Chondrocyte (in vitro differentiated cells): ENCODE results near the gene PHOSPHO2. TPM values are rescaled to one million over a fixed set of nuclear protein-coding genes. Genes with fewer than 3 reads are reported as not detected.
A peak's percentile ranks its signal among the peaks of the same experiment; 100 is the strongest.

ENCODE experiments used
- DNase-seq: peaks from one replicate; pipeline ENCODE4 v3.0.0; 2021; ENCODE audit warnings: mixed read lengths, low spot score
- H3K27ac Mint-ChIP-seq: one replicate; pipeline ENCODE4 v1.8.0; 2021; ENCODE audit warnings: mild to moderate bottlenecking, moderate library complexity, mixed read lengths; ENCODE audit not compliant: unreplicated experiment
- H3K27me3 Mint-ChIP-seq: 2 replicates; pipeline ENCODE4 v1.8.0; 2021; ENCODE audit warnings: low read depth, mixed read lengths
- H3K36me3 Mint-ChIP-seq: 2 replicates; pipeline ENCODE4 v1.8.0; 2021; ENCODE audit warnings: low read depth, mixed read lengths
- H3K4me1 Mint-ChIP-seq: 2 replicates; pipeline ENCODE4 v1.8.0; 2021; ENCODE audit warnings: low read depth, mild to moderate bottlenecking, mixed read lengths
- H3K4me3 Mint-ChIP-seq: one replicate; pipeline ENCODE4 v1.8.0; 2021; ENCODE audit warnings: mild to moderate bottlenecking, moderate library complexity, mixed read lengths; ENCODE audit not compliant: unreplicated experiment
- H3K9me3 Mint-ChIP-seq: 2 replicates; pipeline ENCODE4 v1.8.0; 2021; ENCODE audit warnings: low read depth, mixed read lengths
- total RNA-seq: library from RNA; stranded (reverse); gene quantifications from 3 replicates; pipeline ENCODE4 v1.2.1, GENCODE V29; 2021
- TF ChIP-seq, protein P1 (sequence below): fragments of 200-600 bp; sonication (generic); IDR thresholded peaks from 2 replicates; pipeline ENCODE4 v1.5.0; 2021; ENCODE audit warnings: antibody characterized with exemption, mild to moderate bottlenecking, moderate library complexity

The PHOSPHO2 gene
- total RNA-seq, 1 donor from 2014 or later = 3.3 TPM

DNA sequence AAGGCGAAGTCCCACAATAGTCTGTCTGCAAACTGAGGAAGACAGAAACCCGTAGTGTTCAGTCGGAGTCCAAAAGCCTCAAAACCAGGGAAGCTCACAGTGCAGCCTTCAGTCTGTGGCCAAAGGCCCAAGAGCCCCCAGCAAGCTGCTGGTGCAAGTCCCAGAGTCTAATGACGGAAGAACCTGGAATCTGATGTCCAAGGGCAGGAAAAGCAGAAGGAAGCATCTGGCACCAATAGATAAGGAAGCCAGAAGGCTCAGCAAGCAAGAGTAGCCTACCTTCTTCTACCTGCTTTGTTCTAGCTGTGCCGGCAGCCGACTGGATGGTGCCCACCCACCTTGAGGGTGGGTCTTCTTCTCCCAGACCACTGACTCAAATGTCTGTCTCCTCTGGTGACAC is 21.9 kb upstream of the PHOSPHO2 start:
- no peaks in the 10 kb centered on the region for H3K4me1 Mint-ChIP-seq
- H3K27me3 Mint-ChIP-seq = no peaks in the 10 kb centered on the region
- H3K27ac Mint-ChIP-seq = no peak overlapping the region
- DNase-seq = no peak
- TF ChIP-seq, protein P1, sequence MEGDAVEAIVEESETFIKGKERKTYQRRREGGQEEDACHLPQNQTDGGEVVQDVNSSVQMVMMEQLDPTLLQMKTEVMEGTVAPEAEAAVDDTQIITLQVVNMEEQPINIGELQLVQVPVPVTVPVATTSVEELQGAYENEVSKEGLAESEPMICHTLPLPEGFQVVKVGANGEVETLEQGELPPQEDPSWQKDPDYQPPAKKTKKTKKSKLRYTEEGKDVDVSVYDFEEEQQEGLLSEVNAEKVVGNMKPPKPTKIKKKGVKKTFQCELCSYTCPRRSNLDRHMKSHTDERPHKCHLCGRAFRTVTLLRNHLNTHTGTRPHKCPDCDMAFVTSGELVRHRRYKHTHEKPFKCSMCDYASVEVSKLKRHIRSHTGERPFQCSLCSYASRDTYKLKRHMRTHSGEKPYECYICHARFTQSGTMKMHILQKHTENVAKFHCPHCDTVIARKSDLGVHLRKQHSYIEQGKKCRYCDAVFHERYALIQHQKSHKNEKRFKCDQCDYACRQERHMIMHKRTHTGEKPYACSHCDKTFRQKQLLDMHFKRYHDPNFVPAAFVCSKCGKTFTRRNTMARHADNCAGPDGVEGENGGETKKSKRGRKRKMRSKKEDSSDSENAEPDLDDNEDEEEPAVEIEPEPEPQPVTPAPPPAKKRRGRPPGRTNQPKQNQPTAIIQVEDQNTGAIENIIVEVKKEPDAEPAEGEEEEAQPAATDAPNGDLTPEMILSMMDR = no peak
- no peak overlapping the region for H3K4me3 Mint-ChIP-seq
- no peaks in the 10 kb centered on the region for H3K9me3 Mint-ChIP-seq
- H3K36me3 Mint-ChIP-seq = no peaks in the 10 kb centered on the region

DNA sequence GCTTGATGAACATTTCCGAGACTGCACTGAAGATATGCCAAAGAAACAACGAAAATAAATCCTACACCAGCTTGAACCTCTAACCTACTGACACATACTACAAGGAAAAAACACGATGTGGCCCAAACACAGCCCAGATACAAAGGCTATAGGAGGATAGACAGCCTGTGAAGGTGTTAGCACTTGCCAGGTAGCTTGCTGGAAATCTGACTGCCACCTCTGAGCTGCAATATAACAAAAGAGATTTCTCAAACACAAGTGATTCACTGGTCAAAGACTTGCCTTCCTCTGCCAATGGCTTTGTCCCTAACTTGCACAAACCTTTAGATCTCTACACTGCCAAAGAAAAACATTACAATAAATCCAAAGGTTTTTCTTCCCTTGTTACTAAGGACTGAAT is 21.2 kb upstream of the PHOSPHO2 start:
- Mint-ChIP-seq H3K27me3 (no peaks in the 10 kb centered on the region), H3K4me3 (no peak overlapping the region), H3K9me3 (no peaks in the 10 kb centered on the region), H3K4me1 (no peaks in the 10 kb centered on the region), H3K36me3 (no peaks in the 10 kb centered on the region), H3K27ac (no peak overlapping the region)
- TF ChIP-seq, protein P1 = no peak
- no peak for DNase-seq

DNA sequence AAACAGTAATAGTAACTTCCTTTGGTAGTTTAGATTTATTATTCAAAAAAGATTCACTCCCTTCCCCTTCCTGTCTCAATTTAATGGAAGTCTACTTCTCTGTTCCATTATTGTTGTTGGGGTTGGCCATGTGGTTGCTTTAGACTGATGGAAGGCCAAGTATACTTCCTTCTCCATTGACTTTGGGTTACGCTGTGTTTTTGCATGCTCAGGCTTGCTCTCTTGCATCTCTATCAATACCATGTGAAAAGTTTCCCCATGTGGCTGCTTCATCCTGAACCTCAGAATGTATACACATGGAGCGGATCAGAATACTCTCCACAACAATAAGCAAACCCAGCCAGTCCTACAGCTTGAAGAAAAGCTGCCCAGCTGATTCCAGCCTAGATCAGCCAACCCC is 20.3 kb upstream of the PHOSPHO2 start:
- Mint-ChIP-seq H3K27me3 (no peaks in the 10 kb centered on the region), H3K27ac (no peak overlapping the region), H3K4me1 (no peaks in the 10 kb centered on the region), H3K36me3 (no peaks in the 10 kb centered on the region), H3K4me3 (no peak overlapping the region), H3K9me3 (no peaks in the 10 kb centered on the region)
- DNase-seq = no peak
- TF ChIP-seq, protein P1 = no peak

DNA sequence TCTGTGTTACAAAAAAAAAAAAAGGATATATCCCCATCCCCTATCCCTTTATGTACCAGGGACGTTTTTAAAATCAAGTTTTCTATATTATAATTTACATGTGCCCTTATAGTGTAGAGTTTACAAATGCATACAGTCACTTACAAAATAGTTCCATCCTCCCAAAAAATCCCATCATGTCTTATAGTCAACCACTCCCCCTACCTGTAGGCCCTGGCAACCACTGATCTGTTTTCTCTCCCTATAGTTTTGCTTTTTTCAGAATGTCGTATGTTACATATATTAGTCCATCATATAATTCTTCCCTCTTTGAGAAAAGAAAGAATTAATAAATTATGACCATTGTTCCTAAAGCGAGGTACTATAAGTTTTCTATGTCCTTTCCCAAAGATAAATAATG is 17.9 kb upstream of the PHOSPHO2 start:
- H3K27me3 Mint-ChIP-seq = no peaks in the 10 kb centered on the region
- H3K9me3 Mint-ChIP-seq = peaks cover 3% of the 10 kb centered on the region
- no peaks in the 10 kb centered on the region for H3K4me1 Mint-ChIP-seq
- no peak overlapping the region for H3K4me3 Mint-ChIP-seq
- no peak for DNase-seq
- H3K27ac Mint-ChIP-seq = no peak overlapping the region
- TF ChIP-seq, protein P1 = peak; percentile 31
- H3K36me3 Mint-ChIP-seq = no peaks in the 10 kb centered on the region

DNA sequence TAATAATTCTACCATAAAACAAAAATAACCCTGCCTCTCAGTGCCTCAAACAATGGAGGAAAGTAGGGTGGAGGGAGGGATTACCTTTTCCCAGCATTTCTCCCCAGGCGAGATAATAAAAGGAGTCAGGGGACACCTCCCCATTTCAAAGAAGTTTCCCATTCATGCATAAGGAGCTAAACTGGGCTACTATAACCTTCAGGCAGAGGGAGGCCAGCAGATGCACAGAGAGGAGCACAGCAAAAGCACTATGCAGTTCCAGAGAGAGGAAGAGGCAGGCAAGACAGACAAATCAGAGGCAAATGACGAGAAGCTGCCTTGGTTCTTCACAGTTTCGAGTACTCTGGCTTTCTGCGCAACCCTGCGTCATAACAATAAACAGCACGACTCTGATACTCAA is 17.4 kb upstream of the PHOSPHO2 start:
- Mint-ChIP-seq H3K27ac (no peak overlapping the region), H3K36me3 (no peaks in the 10 kb centered on the region), H3K27me3 (no peaks in the 10 kb centered on the region), H3K4me1 (no peaks in the 10 kb centered on the region), H3K4me3 (no peak overlapping the region), H3K9me3 (peaks cover 3% of the 10 kb centered on the region)
- TF ChIP-seq, protein P1 = no peak
- no peak for DNase-seq
